NB4 (cell line): Measurements from ENCODE around the gene FAM20C.

Experiments used
- CTCF ChIP-seq: IDR thresholded peaks from one replicate; pipeline ENCODE4 v1.5.1; 2012; ENCODE audit warnings: low read depth, low read length
- MAX ChIP-seq: IDR thresholded peaks from 2 replicates; pipeline ENCODE4 v1.6.1; 2011; ENCODE audit warnings: low read depth, low read length
- MYC ChIP-seq: IDR thresholded peaks from 2 replicates; pipeline ENCODE4 v1.6.1; 2011; ENCODE audit warnings: low read depth, low read length
- POLR2A ChIP-seq: IDR thresholded peaks from 2 replicates; pipeline ENCODE4 v1.6.1; 2011; ENCODE audit warnings: mild to moderate bottlenecking; ENCODE audit not compliant: insufficient read length; ENCODE audit errors: extremely low read depth

- TF ChIP-seq CTCF = no peak
- no peak for TF ChIP-seq POLR2A
- no peak for TF ChIP-seq MAX
- no peak for TF ChIP-seq MYC
Observed at GRCh38 chr7:183496-184292, 8.7 kb upstream of the FAM20C start.
